Stimulated activated CD8-positive, alpha-beta memory T cell treated with anti-CD3 and anti-CD28 coated beads, Interleukin-4, amount 100 ng/mL, for 48 hours (primary cell): Measurements from ENCODE around the gene DZIP3.
A peak's percentile ranks its signal among the peaks of the same experiment; 100 is the strongest.

Experiments
- DNase-seq: peaks from one replicate; pipeline ENCODE4 v3.0.0-alpha.2; 2020

The DZIP3 gene, protein sequence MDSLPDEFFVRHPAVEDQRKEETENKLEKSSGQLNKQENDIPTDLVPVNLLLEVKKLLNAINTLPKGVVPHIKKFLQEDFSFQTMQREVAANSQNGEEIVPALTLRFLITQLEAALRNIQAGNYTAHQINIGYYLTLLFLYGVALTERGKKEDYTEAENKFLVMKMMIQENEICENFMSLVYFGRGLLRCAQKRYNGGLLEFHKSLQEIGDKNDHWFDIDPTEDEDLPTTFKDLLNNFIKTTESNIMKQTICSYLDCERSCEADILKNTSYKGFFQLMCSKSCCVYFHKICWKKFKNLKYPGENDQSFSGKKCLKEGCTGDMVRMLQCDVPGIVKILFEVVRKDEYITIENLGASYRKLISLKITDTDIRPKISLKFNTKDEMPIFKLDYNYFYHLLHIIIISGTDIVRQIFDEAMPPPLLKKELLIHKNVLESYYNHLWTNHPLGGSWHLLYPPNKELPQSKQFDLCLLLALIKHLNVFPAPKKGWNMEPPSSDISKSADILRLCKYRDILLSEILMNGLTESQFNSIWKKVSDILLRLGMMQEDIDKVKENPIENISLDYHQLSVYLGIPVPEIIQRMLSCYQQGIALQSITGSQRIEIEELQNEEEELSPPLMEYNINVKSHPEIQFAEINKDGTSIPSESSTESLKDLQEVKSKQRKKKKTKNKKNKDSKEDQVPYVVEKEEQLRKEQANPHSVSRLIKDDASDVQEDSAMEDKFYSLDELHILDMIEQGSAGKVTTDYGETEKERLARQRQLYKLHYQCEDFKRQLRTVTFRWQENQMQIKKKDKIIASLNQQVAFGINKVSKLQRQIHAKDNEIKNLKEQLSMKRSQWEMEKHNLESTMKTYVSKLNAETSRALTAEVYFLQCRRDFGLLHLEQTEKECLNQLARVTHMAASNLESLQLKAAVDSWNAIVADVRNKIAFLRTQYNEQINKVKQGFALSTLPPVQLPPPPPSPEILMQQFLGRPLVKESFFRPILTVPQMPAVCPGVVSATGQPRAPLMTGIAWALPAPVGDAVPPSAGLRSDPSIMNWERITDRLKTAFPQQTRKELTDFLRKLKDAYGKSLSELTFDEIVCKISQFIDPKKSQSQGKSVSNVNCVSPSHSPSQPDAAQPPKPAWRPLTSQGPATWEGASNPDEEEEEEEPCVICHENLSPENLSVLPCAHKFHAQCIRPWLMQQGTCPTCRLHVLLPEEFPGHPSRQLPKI

GRCh38 chr3:108589081-108589997 is at the start of gene DZIP3, which contains the start of gene CIP2A:
Gene DZIP3 (plus strand): TSS chr3:108589722. CDS start chr3:108605407, 15,685 bp downstream.
Gene CIP2A (minus strand): TSS chr3:108589438. CDS start chr3:108589375, 63 bp downstream.
- DNase-seq: peak; percentile 91

GRCh38 chr3:108546247-108546646 is 43.3 kb upstream of the DZIP3 start:
- DNase-seq: no peak

DNA sequence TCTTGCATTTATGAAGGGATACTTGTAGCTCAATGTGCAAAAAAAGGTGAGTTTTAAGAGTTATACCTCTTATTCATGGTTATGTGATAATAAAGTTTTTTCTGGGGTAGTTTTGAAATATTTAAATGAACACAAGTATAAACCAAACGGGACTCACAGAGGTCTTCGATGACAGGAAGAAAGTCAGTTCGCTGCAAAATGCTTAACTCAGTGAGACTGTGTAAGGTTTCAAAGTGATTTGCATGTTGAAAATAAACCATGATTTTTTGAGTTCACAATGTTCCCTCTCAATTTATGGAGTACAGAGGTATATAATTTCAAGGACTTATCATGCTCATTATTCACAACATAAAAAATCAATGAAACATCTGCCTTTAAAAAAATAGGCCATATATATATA is 42.8 kb upstream of the DZIP3 start:
- no peak for DNase-seq

DNA sequence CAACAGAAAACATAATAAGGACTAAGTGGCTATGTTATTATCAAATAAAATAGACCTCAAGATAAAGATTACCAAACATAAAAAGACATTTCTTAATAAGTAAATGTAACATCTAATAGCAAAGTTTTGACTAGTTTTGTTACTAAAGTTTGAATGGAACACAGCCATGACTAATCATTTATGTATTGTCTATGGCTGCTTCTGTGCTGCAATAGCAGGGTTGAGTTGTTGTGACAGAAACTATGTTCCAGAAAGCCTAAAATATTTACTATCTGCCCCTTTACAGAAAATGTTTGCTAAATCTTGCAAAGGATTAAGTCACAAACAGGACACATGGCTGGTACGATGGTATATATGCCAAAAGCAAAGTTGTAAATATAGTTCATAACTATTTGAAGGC is 41.2 kb upstream of the DZIP3 start:
- no peak for DNase-seq

GRCh38 chr3:108548886-108549285 is 40.6 kb upstream of the DZIP3 start:
- no peak for DNase-seq

GRCh38 chr3:108552267-108553159 is 37.0 kb upstream of the DZIP3 start:
- no peak for DNase-seq

DNA sequence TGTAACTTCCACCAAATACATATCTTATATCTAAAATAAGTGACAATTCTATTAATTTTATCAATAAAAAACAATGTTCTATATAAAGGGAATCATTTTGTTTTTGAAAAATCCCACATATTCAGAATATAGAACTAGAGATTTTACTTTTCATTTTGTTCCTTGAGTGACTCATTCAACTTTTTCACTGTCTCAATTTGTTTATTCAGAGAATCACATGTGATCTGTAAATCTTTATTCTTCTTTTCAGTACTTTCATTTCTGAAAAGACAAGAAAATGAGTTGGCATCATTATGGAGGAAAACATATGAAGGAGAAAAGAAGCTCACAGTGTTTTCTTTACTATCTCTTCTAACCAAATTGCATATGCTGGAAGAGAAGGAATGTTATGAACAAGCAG is 35.3 kb upstream of the DZIP3 start:
- DNase-seq: no peak

DNA sequence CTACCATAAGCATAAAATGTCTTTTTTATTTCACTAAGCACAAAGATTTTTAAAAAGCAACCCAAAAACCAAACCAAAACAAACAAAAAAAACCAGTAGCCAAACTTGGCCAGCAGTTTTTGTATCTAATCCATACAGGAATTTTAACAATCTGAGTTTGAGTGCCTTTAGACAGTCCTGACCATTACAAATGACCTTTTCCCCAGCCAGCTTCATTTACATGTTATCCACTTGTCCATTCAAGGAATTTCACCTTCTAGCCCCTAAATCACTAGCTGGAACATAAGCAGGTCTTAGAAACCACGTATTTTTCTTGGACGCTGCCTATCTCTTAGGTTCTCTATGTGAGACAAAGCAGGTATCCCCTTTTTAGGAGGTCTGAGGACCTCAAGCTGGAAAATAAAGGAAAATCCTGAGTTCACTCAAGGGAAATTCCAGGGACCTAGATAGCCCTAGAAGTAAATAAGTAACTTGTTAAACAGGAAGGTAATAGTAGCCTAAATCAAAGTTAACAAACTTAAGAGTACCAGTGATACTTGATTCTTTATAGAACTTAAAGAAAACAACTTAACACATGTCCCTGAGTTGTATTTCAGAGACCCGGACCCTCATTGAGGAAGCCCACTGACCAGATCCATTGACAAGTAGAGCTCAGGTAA is 34.5 kb upstream of the DZIP3 start:
- no peak for DNase-seq

- DNase-seq: no peak
These were observed 33.4 kb upstream of the DZIP3 start for GRCh38 chr3:108555966-108556581.

DNA sequence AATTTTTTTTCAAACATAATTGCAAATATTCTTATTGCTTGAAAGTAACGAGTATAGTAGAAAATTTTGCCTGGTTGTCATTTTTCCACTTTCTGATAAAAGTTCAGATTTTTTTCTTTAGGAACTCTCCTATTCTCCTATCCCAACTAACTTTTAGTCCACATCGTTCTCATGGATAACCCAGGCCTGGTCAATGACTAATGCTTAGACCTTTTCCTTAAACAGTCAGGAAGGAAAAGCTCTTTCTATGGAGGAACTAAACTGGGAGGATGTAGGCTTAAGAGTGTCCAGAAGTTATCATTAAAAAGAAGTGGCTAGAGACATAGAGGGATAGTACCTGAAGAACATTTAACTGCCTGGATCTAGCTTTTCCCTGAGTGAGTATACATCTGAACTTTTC is 27.0 kb upstream of the DZIP3 start:
- DNase-seq: no peak

DNA sequence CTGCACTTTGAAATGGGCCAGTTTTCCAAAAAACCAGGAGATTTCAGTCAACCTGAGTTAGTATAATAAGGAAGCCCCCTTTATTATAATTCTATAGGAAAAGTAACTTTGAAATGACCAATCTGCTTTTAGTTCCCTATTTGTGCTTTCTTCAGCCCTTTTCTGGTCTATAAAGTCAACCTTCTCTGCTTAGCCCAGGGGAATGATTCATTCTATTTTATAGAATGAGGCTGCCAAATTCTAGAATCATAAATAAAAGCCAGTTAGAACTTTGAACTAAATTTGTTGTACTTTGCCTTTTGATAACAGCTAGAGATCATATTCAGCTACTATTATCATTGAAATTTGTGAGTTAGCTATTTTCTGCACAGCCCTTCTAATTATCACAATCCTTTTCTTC is 25.0 kb upstream of the DZIP3 start:
- no peak for DNase-seq

- no peak for DNase-seq
These were observed 24.0 kb upstream of the DZIP3 start for GRCh38 chr3:108565506-108565905.

DNA sequence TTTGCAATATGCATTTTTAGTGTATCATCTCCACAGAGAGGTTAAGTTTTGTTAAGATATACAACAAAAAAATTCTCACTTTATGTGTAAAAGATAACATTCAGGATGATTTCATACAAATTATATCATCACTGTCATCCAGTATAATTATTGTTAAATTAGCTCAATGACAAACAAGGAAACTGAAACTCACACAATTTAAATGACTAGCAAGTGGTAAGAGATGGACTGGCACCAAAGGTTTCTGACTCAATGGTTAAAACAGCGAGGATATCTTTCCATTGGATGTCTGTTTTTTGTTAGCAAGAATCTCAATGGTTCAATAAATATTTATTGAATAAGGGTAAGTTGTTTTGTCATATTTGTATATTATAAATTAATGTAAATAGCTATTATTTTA is 22.9 kb upstream of the DZIP3 start:
- DNase-seq: no peak

- no peak for DNase-seq
These were observed 20.2 kb upstream of the DZIP3 start for GRCh38 chr3:108569336-108569735.

DNA sequence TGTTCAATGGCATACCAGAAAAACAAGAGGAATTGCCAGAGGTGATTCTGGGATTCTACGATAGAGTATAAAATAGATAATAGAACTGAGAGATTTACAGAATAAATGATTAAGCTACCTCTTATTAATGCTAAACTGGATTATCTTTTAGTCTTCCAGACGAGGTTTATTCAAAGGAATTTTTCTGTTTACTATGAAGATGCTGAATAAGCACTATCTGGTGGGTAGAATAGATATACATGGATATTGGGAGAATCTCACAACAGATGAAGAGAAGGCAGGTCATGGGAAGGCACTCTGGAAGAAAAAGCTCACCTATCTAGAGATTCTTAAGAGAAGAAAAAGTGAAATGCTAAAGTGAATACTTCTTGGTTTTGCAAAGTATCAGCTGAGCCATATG is 11.5 kb upstream of the DZIP3 start:
- DNase-seq: no peak

- DNase-seq: no peak
These were observed 921 bp upstream of the DZIP3 start for GRCh38 chr3:108588601-108589000.

DNA sequence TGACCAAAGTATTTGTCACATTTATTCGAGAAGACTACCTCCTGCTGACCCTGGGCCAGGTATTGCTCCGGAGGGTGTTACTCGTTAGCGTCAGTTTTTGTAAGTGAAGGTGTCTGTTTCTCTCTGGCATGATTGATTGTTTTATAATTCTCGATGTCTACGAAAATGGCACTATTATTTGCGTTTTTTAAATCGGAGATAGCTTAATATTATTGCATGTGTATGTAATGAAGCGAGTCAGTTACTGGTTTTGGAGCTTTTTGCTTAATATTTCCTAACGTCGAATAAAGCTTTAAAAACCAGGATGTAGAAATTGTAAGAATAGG is 439 bp downstream of the DZIP3 start:
- no peak for DNase-seq

DNA sequence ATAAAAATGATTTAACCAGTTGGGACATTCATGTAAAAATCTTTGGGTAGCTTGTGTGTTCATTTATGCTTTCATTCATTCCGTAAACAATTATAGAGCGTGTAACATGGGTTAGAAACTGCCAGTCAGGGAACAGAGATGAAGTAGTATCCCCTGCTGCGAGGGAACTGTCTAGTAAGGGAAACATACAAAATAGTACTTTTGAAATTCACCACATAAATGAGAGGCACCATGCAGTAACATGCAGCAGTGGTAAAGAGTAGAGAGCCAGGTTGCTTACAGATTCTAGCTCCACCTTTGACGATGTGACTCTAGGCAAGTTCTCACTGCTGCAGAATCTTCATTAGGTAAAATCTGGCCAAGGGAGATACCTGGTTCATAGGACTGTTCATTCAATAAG is 938 bp downstream of the DZIP3 start:
- DNase-seq: no peak

- no peak for DNase-seq
These were observed 5.8 kb downstream of the DZIP3 start for GRCh38 chr3:108595321-108595720.

DNA sequence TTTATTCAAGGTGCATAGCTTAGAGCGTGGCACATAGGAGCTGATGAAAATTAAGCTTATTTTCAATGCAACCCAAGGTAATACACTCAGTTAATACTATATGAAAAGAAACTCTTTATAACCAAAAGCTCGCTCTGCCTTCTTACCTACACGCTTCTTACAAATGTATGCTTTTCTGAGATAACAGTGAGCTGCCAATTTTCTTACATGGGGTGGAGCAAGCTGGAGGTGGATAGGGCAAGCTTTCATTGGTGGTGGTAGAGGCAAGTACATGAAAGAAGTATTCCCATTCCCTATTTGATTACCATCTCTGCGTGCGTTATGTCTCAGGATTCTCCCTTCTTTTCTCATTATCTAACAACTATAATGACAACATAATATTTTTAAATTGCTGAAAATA is 8.9 kb downstream of the DZIP3 start:
- DNase-seq: no peak
